IMR-90 (cell line): ENCODE data around the gene XPNPEP2. TPM values are rescaled to one million over a fixed set of nuclear protein-coding genes. Genes with fewer than 3 reads are reported as not detected.

Source experiments
- ATAC-seq: fragments of 200-7000 bp; cut with Tn5 transposase; 2 replicates; pipeline ENCODE4 v1.9.1; 2020; ENCODE audit warnings: low read depth, mild to moderate bottlenecking, moderate library complexity
- BruUV-seq: library from RNA; stranded (reverse); fragments of 400-500 nt; replicated peaks from 2 replicates; lab custom pipeline; 2021; lab: Mats Ljungman, UMichigan
- CTCF ChIA-PET: fragments of 300-600 bp; formaldehyde crosslinking; extraction: SDS; loops from one replicate; lab custom pipeline; 2021; ENCODE audit warnings: antibody characterized with exemption; lab: Yijun Ruan, JAX
- POLR2A ChIA-PET: fragments of 300-600 bp; sonication (Branson Sonifier 250); formaldehyde crosslinking; loops from one replicate; lab custom pipeline; 2022; ENCODE audit warnings: antibody characterized with exemption; ENCODE audit not compliant: unreplicated experiment; lab: Charles Lee
- DNase-seq: peaks from one replicate; pipeline ENCODE4 v3.0.0; 2013
- H2AFZ ChIP-seq: replicated peaks from 2 replicates; pipeline ENCODE3; 2013; ENCODE audit warnings: low read length, mild to moderate bottlenecking; ENCODE audit not compliant: poor library complexity
- H2AK5ac ChIP-seq: 2 replicates; pipeline ENCODE4 v1.6.1; 2013; ENCODE audit warnings: low read depth, low read length, inconsistent platforms
- H2AK9ac ChIP-seq: replicated peaks from 2 replicates; pipeline ENCODE3; 2013; ENCODE audit warnings: mild to moderate bottlenecking, low read depth, low read length, moderate library complexity; ENCODE audit not compliant: poor library complexity
- H2BK120ac ChIP-seq: 2 replicates; pipeline ENCODE4 v1.6.1; 2013; ENCODE audit warnings: low read depth, low read length, inconsistent platforms
- H2BK15ac ChIP-seq: 3 replicates; pipeline ENCODE4 v1.6.1; 2013; ENCODE audit warnings: low read depth, low read length, inconsistent platforms
- H2BK20ac ChIP-seq: 2 replicates; pipeline ENCODE4 v1.6.1; 2013; ENCODE audit warnings: low read depth, mild to moderate bottlenecking, inconsistent platforms, low read length, moderate library complexity
- H2BK5ac ChIP-seq: 2 replicates; pipeline ENCODE4 v1.6.1; 2013; ENCODE audit warnings: mild to moderate bottlenecking, low read depth, low read length, inconsistent platforms; ENCODE audit not compliant: poor library complexity, severe bottlenecking
- H3K14ac ChIP-seq: replicated peaks from 2 replicates; pipeline ENCODE4 v1.6.1; 2013; ENCODE audit warnings: low read depth, low read length, inconsistent platforms
- H3K18ac ChIP-seq: 2 replicates; pipeline ENCODE4 v1.6.1; 2013; ENCODE audit warnings: low read depth, low read length, control low read depth
- H3K23ac ChIP-seq: 2 replicates; pipeline ENCODE4 v1.6.1; 2013; ENCODE audit warnings: low read depth, low read length, inconsistent platforms
- H3K27ac ChIP-seq: 2 replicates; pipeline ENCODE4 v1.5.1; 2013; ENCODE audit warnings: mild to moderate bottlenecking, control low read depth, low read length; ENCODE audit not compliant: insufficient read depth
- H3K27me3 ChIP-seq: 2 replicates; pipeline ENCODE4 v1.6.1; 2013; ENCODE audit warnings: low read length; ENCODE audit not compliant: control insufficient read depth, insufficient read depth
- H3K36me3 ChIP-seq: 2 replicates; pipeline ENCODE4 v1.6.1; 2013; ENCODE audit warnings: low read length, mixed read lengths; ENCODE audit not compliant: control insufficient read depth, insufficient read depth
- H3K4ac ChIP-seq: 2 replicates; pipeline ENCODE4 v1.6.1; 2013; ENCODE audit warnings: low read depth, low read length, inconsistent platforms
- H3K4me1 ChIP-seq: 2 replicates; pipeline ENCODE4 v1.6.1; 2013; ENCODE audit warnings: low read length, mixed read lengths; ENCODE audit not compliant: control insufficient read depth, insufficient read depth
- H3K4me2 ChIP-seq: 2 replicates; pipeline ENCODE4 v1.6.1; 2013; ENCODE audit warnings: low read depth, mild to moderate bottlenecking, control low read depth, low read length, moderate library complexity
- H3K4me3 ChIP-seq: 2 replicates; pipeline ENCODE4 v1.5.1; 2013; ENCODE audit warnings: low read depth, mild to moderate bottlenecking, control low read depth, low read length, moderate library complexity; ENCODE audit not compliant: insufficient read depth
- H3K56ac ChIP-seq: 2 replicates; pipeline ENCODE4 v1.6.1; 2013; ENCODE audit warnings: low read length, inconsistent platforms; ENCODE audit not compliant: insufficient read depth; ENCODE audit errors: extremely low read depth
- H3K79me1 ChIP-seq, 2 experiments: 2 replicates each; pipeline ENCODE4 v1.6.1; 2013; ENCODE audit warnings: low read length in 2 of 2, inconsistent platforms in 1 of 2, low read depth in 1 of 2
- H3K9ac ChIP-seq: 2 replicates; pipeline ENCODE4 v1.6.1; 2013; ENCODE audit warnings: low read depth, low read length, control low read depth
- H3K9me1 ChIP-seq: 2 replicates; pipeline ENCODE4 v1.6.1; 2013; ENCODE audit warnings: low read length, inconsistent platforms; ENCODE audit not compliant: insufficient read depth
- H3K9me3 ChIP-seq: 2 replicates; pipeline ENCODE4 v1.6.1; 2013; ENCODE audit warnings: low read length; ENCODE audit not compliant: control insufficient read depth, insufficient read depth
- H4K20me1 ChIP-seq: 2 replicates; pipeline ENCODE4 v1.6.1; 2013; ENCODE audit warnings: low read length, inconsistent platforms; ENCODE audit not compliant: insufficient read depth
- H4K5ac ChIP-seq: 2 replicates; pipeline ENCODE4 v1.6.1; 2013; ENCODE audit warnings: mild to moderate bottlenecking, low read depth, low read length, control low read depth
- H4K8ac ChIP-seq, 2 experiments: 2 replicates each; pipeline ENCODE4 v1.6.1; 2013; ENCODE audit warnings: low read depth in 2 of 2, low read length in 2 of 2, control low read depth in 1 of 2, inconsistent platforms in 1 of 2
- H4K91ac ChIP-seq: 2 replicates; pipeline ENCODE4 v1.6.1; 2013; ENCODE audit warnings: low read depth, low read length, inconsistent platforms; ENCODE audit not compliant: insufficient read depth
- BHLHE40 ChIP-seq: fragments of 150-350 bp; IDR thresholded peaks from 2 replicates; pipeline ENCODE4 v1.6.1; 2016; ENCODE audit warnings: mild to moderate bottlenecking, low read depth, low read length
- CEBPB ChIP-seq: IDR thresholded peaks from 2 replicates; pipeline ENCODE4 v1.6.1; 2012; ENCODE audit warnings: low read depth, low read length, improper control_type of control experiment
- CHD1 ChIP-seq: IDR thresholded peaks from 2 replicates; pipeline ENCODE4 v1.6.1; 2012; ENCODE audit warnings: low read depth, low read length, improper control_type of control experiment
- CTCF ChIP-seq: conservative IDR thresholded peaks from 2 replicates; pipeline ENCODE4 v1.5.1; 2012; ENCODE audit warnings: mild to moderate bottlenecking, low read depth, low read length, improper control_type of control experiment
- ELK1 ChIP-seq: fragments of 150-350 bp; IDR thresholded peaks from 2 replicates; pipeline ENCODE4 v1.6.1; 2016; ENCODE audit warnings: low read depth, mild to moderate bottlenecking, low read length, moderate library complexity, borderline replicate concordance
- FOS ChIP-seq: fragments of 150-350 bp; IDR thresholded peaks from 2 replicates; pipeline ENCODE4 v1.6.1; 2016; ENCODE audit warnings: low read depth, low read length
- MAFK ChIP-seq: IDR thresholded peaks from 2 replicates; pipeline ENCODE4 v1.6.1; 2012; ENCODE audit warnings: low read depth, low read length, improper control_type of control experiment
- MXI1 ChIP-seq: IDR thresholded peaks from 2 replicates; pipeline ENCODE4 v1.6.1; 2012; ENCODE audit warnings: low read depth, mild to moderate bottlenecking, low read length, moderate library complexity, borderline replicate concordance
- NFE2L2 ChIP-seq: fragments of 150-350 bp; IDR thresholded peaks from 2 replicates; pipeline ENCODE4 v1.6.1; 2016; ENCODE audit warnings: low read depth, mild to moderate bottlenecking, low read length
- POLR2A ChIP-seq: IDR thresholded peaks from 2 replicates; pipeline ENCODE4 v1.6.1; 2012; ENCODE audit warnings: mild to moderate bottlenecking, low read depth, low read length
- RAD21 ChIP-seq: IDR thresholded peaks from 2 replicates; pipeline ENCODE4 v1.6.1; 2012; ENCODE audit warnings: low read length, improper control_type of control experiment
- RCOR1 ChIP-seq: IDR thresholded peaks from 2 replicates; pipeline ENCODE4 v1.6.1; 2012; ENCODE audit warnings: mild to moderate bottlenecking, low read length, improper control_type of control experiment; ENCODE audit not compliant: insufficient replicate concordance
- RFX5 ChIP-seq: IDR thresholded peaks from 2 replicates; pipeline ENCODE4 v1.8.0; 2012; ENCODE audit warnings: low read depth, mild to moderate bottlenecking, low read length, moderate library complexity
- SMC3 ChIP-seq: fragments of 150-350 bp; IDR thresholded peaks from 2 replicates; pipeline ENCODE4 v1.6.1; 2016; ENCODE audit warnings: low read depth, mild to moderate bottlenecking, antibody characterized with exemption, low read length, moderate library complexity
- WGBS, 2 experiments: methylation state at CpG; one replicate each; pipeline versions ENCODE4 v1.1.5 to v1.1.7; 2013; ENCODE audit warnings: missing lambda C conversion rate in 2 of 2; ENCODE audit not compliant: insufficient read length in 1 of 2; ENCODE audit errors: extremely low coverage in 2 of 2; 5-methylcytosine and 5-hydroxymethylcytosine counted together
- dilution Hi-C: fragments of 300-500 bp; cut with HindIII; formaldehyde crosslinking; loops from one replicate; pipeline ENCODE4 v1.14.3; 2018; ENCODE audit warnings: low sequenced_read_pairs; ENCODE audit not compliant: unreplicated experiment
- in situ Hi-C: fragments of 300-500 bp; cut with MboI; formaldehyde crosslinking; loops from 3 replicates; pipeline ENCODE4 v1.14.3; 2019; ENCODE audit warnings: low sequenced_read_pairs, inconsistent platforms, mixed read lengths
- intact Hi-C: fragments of 100-400 bp; cut with micrococcal nuclease; formaldehyde crosslinking; loops from 2 replicates; pipeline ENCODE4 v1.10.0; 2022
- polyA plus RNA-seq, 3 experiments: library from polyadenylated mRNA; depleted of rRNA; stranded (reverse); fragments of >200 nt; gene quantifications; 2 replicates each; pipeline ENCODE4 v1.2.3, GENCODE V29; 2012; ENCODE audit warnings: low replicate concordance in 1 of 3
- total RNA-seq: library from RNA; depleted of rRNA; stranded (reverse); fragments of >200 nt; gene quantifications from 2 replicates; pipeline ENCODE4 v1.2.3, GENCODE V29; 2012
- TF ChIP-seq, protein P1 (sequence below): fragments of 150-350 bp; IDR thresholded peaks from 2 replicates; pipeline ENCODE4 v1.6.1; 2017; ENCODE audit warnings: mild to moderate bottlenecking, antibody characterized with exemption, low read length, low read depth

The XPNPEP2 gene
- total and polyA plus RNA-seq, 2 of the 4 experiments (the other 2 are of a cell fraction), result under 0.01 to 0.07 TPM

- DNase-seq (no peak), ATAC-seq (no peak)
- no peak overlapping the region for H4K8ac ChIP-seq
- no peak overlapping the region for H3K23ac ChIP-seq
- no TSS peak for BruUV-seq
- H3K9me1 ChIP-seq, result no peaks in the 10 kb centered on the region; the same call in 1 of the 2 replicates
- in situ Hi-C loops (no loop called here), intact Hi-C loops (no loop called here), dilution Hi-C loops (no loop called here)
- ChIA-PET POLR2A (no interaction called here), CTCF (no interaction called here)
- no peak overlapping the region for H3K9ac ChIP-seq
- no peaks in the 10 kb centered on the region for H4K20me1 ChIP-seq
- peaks cover 22% of the 10 kb centered on the region for H3K27me3 ChIP-seq
- no peak overlapping the region for H2AK5ac ChIP-seq
- no peak overlapping the region for H2BK20ac ChIP-seq
- no peak overlapping the region for H2AFZ ChIP-seq
- no peaks in the 10 kb centered on the region for H3K79me1 ChIP-seq
- H3K14ac ChIP-seq, result no peak overlapping the region
- H3K4me2 ChIP-seq, result no peak overlapping the region
- no peaks in the 10 kb centered on the region; the same call in 1 of the 2 replicates for H3K4me1 ChIP-seq
- no peak overlapping the region for H2BK5ac ChIP-seq
- H3K27ac ChIP-seq, result no peak overlapping the region
- no peak overlapping the region for H4K5ac ChIP-seq
- no peak overlapping the region for H3K56ac ChIP-seq
- H2BK120ac ChIP-seq, result no peak overlapping the region
- no peak overlapping the region for H4K91ac ChIP-seq
- H2AK9ac ChIP-seq, result no peak overlapping the region
- H2BK15ac ChIP-seq, result no peak overlapping the region
- H3K9me3 ChIP-seq, result no peaks in the 10 kb centered on the region
- no CpG with 5 or more reads among the region's 7 CpGs for WGBS, 2 experiments
- no peaks in the 10 kb centered on the region for H3K36me3 ChIP-seq
- no peak overlapping the region for H3K4ac ChIP-seq
- no peak overlapping the region for H3K4me3 ChIP-seq
- no peak overlapping the region for H3K18ac ChIP-seq
- no peak for TF ChIP-seq CHD1
- no peak for TF ChIP-seq RCOR1
- no peak for TF ChIP-seq MAFK
- no peak for TF ChIP-seq CTCF
- no peak for TF ChIP-seq FOS
- TF ChIP-seq CEBPB, result no peak
- TF ChIP-seq MXI1, result no peak
- TF ChIP-seq SMC3, result no peak
- TF ChIP-seq NFE2L2, result no peak
- TF ChIP-seq RAD21, result no peak
- no peak for TF ChIP-seq POLR2A
- TF ChIP-seq, protein P1, sequence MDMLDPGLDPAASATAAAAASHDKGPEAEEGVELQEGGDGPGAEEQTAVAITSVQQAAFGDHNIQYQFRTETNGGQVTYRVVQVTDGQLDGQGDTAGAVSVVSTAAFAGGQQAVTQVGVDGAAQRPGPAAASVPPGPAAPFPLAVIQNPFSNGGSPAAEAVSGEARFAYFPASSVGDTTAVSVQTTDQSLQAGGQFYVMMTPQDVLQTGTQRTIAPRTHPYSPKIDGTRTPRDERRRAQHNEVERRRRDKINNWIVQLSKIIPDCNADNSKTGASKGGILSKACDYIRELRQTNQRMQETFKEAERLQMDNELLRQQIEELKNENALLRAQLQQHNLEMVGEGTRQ, result no peak
- TF ChIP-seq ELK1, result no peak
- TF ChIP-seq RFX5, result no peak
- TF ChIP-seq BHLHE40, result no peak
Observed at GRCh38 chrX:129746557-129747470, 8.0 kb downstream of the XPNPEP2 start.
